AG10803 (cell line): ENCODE results near the gene CBFB.
A peak's percentile ranks its signal among the peaks of the same experiment; 100 is the strongest.

Source experiments
- DNase-seq: peaks from one replicate; pipeline ENCODE4 v3.0.0; 2010; ENCODE audit warnings: low read depth
- H3K4me3 ChIP-seq: 2 replicates; pipeline ENCODE4 v1.5.1; 2011; ENCODE audit warnings: mild to moderate bottlenecking, low read length, control low read depth
- TF ChIP-seq, protein P1 (sequence below): conservative IDR thresholded peaks from 2 replicates; pipeline ENCODE4 v1.5.1; 2011; ENCODE audit warnings: mild to moderate bottlenecking, low read length, control low read depth, inconsistent platforms

The CBFB gene

DNA sequence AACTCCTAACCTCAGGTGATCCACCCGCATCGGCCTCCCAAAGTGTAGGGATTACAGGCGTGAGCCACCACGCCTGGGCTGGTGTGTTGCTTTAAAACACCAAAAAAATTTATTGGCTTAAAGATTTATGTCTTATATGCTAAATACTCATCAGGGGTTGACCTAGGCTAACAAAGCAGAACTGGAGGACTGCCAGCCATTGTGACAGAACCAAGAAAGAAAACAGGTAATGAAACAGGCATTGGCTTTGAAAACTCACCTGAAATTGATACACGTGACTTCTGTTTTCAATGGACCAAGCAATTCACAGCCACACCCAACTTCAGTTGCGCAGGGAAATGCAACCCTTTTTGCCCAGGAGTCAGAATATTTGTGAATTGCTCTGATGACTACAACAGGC is 75.9 kb downstream of the CBFB start:
- no peak overlapping the region for H3K4me3 ChIP-seq
- no peak for DNase-seq
- TF ChIP-seq, protein P1, sequence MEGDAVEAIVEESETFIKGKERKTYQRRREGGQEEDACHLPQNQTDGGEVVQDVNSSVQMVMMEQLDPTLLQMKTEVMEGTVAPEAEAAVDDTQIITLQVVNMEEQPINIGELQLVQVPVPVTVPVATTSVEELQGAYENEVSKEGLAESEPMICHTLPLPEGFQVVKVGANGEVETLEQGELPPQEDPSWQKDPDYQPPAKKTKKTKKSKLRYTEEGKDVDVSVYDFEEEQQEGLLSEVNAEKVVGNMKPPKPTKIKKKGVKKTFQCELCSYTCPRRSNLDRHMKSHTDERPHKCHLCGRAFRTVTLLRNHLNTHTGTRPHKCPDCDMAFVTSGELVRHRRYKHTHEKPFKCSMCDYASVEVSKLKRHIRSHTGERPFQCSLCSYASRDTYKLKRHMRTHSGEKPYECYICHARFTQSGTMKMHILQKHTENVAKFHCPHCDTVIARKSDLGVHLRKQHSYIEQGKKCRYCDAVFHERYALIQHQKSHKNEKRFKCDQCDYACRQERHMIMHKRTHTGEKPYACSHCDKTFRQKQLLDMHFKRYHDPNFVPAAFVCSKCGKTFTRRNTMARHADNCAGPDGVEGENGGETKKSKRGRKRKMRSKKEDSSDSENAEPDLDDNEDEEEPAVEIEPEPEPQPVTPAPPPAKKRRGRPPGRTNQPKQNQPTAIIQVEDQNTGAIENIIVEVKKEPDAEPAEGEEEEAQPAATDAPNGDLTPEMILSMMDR: no peak

DNA sequence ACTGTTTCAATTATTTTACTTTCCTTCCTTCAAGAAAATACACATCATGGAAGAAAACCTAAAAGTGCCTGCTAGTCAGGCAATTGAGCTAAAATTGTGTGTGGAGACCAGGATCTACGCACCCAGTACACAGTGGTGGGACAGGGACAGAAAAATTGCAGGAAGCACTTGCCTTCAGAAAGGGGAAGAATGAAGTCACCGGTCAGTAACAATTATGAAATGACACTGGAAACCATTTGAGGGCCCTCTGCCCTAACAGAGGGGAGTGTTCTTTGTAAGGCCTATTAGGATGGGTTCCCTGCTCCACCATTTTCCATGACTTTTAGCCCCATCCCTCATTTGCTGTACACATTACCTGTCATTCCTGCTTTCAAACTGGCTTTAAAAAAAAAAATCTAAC is 76.3 kb downstream of the CBFB start:
- DNase-seq: no peak
- TF ChIP-seq, protein P1: no peak
- H3K4me3 ChIP-seq: no peak overlapping the region

DNA sequence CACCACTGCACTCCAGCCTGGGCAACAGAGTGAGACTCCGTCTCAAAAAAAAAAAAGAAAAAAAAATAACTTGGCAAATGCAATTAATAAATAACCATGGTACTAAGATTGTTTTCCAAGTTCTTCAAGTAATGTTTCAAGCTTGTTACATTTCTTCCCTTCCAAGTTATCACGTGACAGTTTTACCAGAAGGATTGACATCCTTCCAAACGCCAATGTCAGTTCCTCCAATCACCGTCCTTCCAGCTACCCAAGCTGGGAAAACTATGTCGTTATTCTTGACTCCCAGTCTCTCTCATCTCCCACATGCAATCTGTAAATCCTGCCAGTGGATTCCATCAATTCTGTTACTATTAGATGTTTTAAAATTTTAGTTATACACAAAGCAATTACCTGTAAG is 76.9 kb downstream of the CBFB start:
- TF ChIP-seq, protein P1: no peak
- DNase-seq: peak; percentile 66
- no peak overlapping the region for H3K4me3 ChIP-seq

DNA sequence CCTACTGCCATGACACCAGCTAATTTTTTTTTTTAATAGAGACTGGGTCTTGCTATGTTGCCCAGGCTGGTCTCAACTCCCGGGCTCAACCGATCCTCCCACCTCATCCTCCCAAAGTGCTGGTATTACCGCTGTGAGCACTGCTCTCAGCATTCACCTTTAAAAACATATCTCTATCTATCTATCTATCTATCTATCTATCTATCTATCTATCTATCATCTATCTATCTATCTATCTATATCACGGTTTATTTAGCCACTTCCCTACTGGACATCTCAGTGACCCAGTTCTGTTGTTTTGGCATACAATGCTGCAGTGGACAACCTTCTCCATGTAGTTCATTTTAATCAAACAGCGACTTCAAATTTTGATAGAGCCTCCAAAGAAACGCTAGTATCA is 79.5 kb downstream of the CBFB start:
- TF ChIP-seq, protein P1: no peak
- no peak overlapping the region for H3K4me3 ChIP-seq
- no peak for DNase-seq

DNA sequence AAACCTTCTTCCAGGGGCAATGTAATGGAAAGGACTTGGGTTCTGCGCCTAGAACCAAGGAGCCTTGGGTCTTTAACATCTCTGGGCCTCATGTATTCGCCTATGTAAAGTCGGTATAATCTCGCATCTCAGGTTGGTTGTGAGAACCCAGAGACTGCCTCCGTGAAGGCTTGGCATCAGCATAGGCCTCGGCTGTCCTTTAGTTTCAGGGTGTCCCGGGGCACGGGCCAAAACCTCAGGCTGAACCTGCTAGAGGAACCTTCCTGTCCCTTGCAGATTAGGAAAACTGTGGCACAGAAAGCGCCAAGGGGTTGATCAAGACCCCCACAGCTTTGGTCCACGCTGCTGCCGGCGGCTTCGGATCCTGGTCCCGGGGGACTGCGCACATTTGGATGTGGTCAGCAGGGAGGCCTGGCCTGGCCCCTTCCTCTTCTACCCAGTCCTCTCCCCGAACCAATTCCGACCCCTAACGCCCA is 80.0 kb downstream of the CBFB start:
- TF ChIP-seq, protein P1: no peak
- H3K4me3 ChIP-seq: peak overlapping the region; percentile 76
- DNase-seq: no peak

DNA sequence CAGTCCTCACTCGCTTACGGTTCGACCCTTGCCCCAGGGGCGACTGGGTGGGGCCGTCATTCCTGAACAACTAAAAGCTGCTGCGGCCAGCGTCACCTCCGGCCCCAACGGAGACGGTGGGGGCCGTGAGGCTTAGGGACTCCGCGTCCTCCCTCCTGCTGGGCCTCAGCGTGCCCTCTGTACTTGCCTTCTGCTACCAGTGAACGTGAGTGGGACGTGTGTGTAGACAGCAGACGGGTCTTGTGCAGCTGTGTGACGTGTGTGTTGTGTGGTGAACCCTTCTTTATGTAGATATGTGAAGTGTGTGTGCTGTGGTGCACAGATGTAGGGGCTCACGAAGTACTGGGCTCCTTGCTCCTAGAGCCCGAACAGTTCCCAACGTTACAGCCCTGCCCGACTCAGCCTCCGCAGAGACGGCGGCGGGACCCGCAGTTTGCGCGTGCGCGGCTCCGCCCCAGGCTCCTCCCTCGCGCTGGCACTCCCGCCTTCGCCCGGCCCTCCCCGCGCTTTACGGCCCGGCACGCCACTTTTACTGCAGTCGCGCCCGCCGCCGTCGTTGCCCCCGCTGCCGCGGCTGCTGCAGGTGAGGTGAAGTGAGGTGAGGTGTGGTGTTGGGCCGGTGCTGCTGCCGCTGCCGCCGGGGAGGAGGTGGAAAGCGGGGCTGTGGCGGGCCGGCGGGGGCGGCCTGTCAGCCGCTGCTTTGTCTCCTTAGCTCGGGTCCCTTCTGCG is 80.6 kb downstream of the CBFB start, which contains the start of gene PHAF1:
TSS of gene PHAF1 (plus strand) at position 535 of the 729 bp plus-strand sequence. CDS start 235 bp downstream, outside the sequence.
- TF ChIP-seq, protein P1: no peak
- H3K4me3 ChIP-seq: peak within 1 kb of the TSS; percentile 76
- peak; percentile 85 for DNase-seq

DNA sequence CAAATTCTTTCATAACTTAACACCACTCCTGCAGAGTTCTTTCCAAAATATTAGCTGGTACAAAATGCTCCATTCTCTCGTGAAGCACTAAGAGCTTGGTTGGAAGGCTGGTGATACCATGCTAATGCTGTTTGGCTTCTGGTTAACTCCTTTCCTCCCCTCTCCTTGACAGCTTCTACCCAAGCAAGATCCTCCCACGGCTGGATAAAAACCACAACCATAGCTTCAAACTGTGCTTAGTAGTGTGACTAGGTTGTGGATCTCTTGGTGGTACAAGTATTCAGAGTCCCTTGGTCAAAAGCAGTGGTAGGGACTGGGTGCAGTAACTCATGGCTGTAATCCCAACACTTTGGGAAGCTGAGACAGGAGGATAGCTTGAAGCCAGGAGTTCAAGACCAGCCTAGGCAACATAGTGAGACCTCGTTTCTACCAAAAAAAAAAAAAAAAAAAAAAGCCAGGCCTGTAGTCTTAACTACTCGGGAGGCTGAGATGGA is 83.0 kb downstream of the CBFB start:
- TF ChIP-seq, protein P1: no peak
- no peak overlapping the region for H3K4me3 ChIP-seq
- DNase-seq: no peak
